Prostate gland (tissue), 2 donors: ENCODE results near the gene HMG20B. TPM values are rescaled to one million over a fixed set of nuclear protein-coding genes. Genes with fewer than 3 reads are reported as not detected.
"Not testable (repeated sequence)": the region's sequence is repeated elsewhere in the genome, so short reads cannot be mapped to it uniquely, and the experiment has no call there.

Experiments used
- DNase-seq: peaks from one replicate; pipeline ENCODE4 v3.0.0-alpha.2; 2019; ENCODE audit warnings: low spot score
- H3K27ac ChIP-seq, 2 donors: fragments of 200-600 bp; sonication (generic); 2 replicates each; pipeline ENCODE4 v1.5.1; 2017 to 2019
- H3K27me3 ChIP-seq: fragments of 200-600 bp; sonication (generic); replicated peaks from 2 replicates; pipeline ENCODE4 v1.5.1; 2019; ENCODE audit not compliant: insufficient read depth
- H3K36me3 ChIP-seq, 2 donors: fragments of 200-600 bp; sonication (generic); 1 replicate in 1 of 2; 2 replicates in 1 of 2; pipeline versions ENCODE4 v1.5.1 to v1.8.1; 2017 to 2019
- H3K4me1 ChIP-seq: fragments of 200-600 bp; sonication (generic); replicated peaks from 2 replicates; pipeline ENCODE4 v1.5.1; 2019
- H3K4me3 ChIP-seq, 2 donors: fragments of 200-600 bp; sonication (generic); 2 replicates each; pipeline ENCODE4 v1.5.1; 2017 to 2019
- H3K9me3 ChIP-seq: fragments of 200-600 bp; sonication (generic); 2 replicates; pipeline ENCODE4 v1.5.1; 2017
- CTCF ChIP-seq, 4 experiments: fragments of 200-600 bp in 2 of 4; fragments of 450-650 bp in 2 of 4; sonication (generic) in 2 of 4; IDR thresholded peaks; 1 replicate in 3 of 4; 2 replicates in 1 of 4; pipeline ENCODE4 v1.5.1; 2016 to 2019; ENCODE audit warnings: antibody characterized with exemption in 4 of 4, mild to moderate bottlenecking in 2 of 4, moderate library complexity in 2 of 4
- POLR2A ChIP-seq: fragments of 450-650 bp; IDR thresholded peaks from one replicate; pipeline ENCODE4 v1.6.1; 2016; ENCODE audit warnings: antibody characterized with exemption, mild to moderate bottlenecking
- POLR2AphosphoS5 ChIP-seq: sonication (generic); formaldehyde crosslinking; IDR thresholded peaks from one replicate; pipeline ENCODE4 v1.6.1; 2017; ENCODE audit warnings: antibody characterized with exemption
- WGBS: methylation state at CpG from one replicate; pipeline ENCODE4 v1.1.5; 2018; 5-methylcytosine and 5-hydroxymethylcytosine counted together
- intact Hi-C: fragments of 100-400 bp; cut with DNase I; formaldehyde crosslinking; loops from one replicate; pipeline ENCODE4 v1.14.2; 2022
- total RNA-seq, 2 donors: library from RNA; depleted of rRNA; stranded (reverse); fragments of >200 nt; gene quantifications; one replicate each; pipeline ENCODE4 v1.1.0, GENCODE V29; 2016

Gene HMG20B
- total RNA-seq, 2 donors from 2014 or later: 184 to 369 TPM

DNA sequence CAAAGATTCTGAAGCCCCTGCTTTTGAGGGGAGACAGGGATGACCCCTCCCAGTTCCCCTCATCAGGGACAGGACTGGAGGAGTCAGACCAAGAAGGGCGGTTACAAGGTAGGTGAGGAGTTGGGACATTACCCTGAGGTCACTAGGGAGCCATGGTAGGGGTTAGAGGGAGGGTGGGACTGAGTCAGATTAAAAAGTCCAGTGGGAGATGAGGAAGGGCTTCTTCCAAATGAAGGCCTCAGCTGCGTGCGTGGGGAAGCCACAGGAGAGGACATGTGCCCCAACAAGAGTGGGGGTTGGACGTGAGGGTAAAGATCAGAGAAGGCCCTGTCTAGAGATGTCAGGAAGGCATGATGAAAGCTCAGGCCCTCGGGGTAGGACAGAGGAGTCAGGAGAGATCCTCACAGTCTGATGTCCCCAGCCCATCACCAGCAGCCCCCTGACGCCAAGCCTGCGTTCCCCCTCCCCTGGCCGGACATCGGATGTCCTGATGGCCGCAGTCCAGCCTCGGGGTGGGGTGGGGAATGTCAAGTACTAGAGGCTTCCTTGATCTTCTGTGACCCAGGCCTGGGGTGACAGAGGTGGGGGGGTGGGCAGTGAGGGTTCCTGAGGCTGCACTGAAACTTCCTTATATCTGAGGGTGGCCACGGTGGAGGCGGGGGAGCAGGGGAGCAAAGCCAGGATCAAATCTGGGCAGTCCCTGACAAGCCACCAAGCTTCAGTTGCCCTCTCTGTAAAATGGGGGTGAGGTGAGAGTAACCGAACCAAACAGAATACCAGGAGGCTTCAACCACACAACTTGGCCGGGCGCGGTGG, 8.8 kb upstream of the HMG20B start:
- 89% methylated on average over 17 of the region's 17 CpGs for WGBS
- Histone ChIP-seq H3K4me1 (no peaks in the 10 kb centered on the region), H3K9me3 (no peaks in the 10 kb centered on the region), H3K36me3 (no peaks in the 10 kb centered on the region), H3K27ac (no peak overlapping the region), H3K27me3 (no peaks in the 10 kb centered on the region), H3K4me3 (no peak overlapping the region)
- DNase-seq: no peak
- intact Hi-C loops: no loop called here
- TF ChIP-seq POLR2AphosphoS5 (no peak), CTCF (IDR thresholded peaks at IDR 0.05) (no peak), POLR2A (no peak)

DNA sequence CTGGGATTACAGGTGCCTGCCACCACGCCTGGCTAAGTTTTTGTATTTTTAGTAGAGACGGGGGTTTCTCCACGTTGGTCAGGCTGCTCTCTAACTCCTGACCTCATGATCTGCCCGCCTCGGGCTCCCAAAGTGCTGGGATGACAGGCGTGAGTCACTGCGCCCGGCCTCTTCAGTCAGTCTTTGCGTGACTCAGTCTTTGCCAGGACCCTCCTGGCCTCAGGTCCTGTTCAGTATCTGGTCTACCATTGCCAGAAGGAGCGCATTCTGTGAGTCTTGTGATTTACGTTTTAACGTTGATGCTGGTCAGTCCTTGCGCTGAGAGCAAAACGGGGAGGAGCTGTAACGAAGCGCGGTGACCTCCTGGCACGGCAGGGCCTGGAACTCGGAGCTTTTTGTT, 7.6 kb upstream of the HMG20B start:
- 81% methylated on average over 19 of the region's 19 CpGs for WGBS
- no peak for DNase-seq

GRCh38 chr19:3570042-3570441, 2.7 kb upstream of the HMG20B start:
- 51% methylated on average over 11 of the region's 11 CpGs for WGBS
- not testable (repeated sequence) for H3K27me3 ChIP-seq, H3K4me3 ChIP-seq, DNase-seq, H3K4me1 ChIP-seq, H3K36me3 ChIP-seq, H3K9me3 ChIP-seq, H3K27ac ChIP-seq
- TF ChIP-seq CTCF (IDR thresholded peaks at IDR 0.05) (peak in 1 of 4 experiments; percentile 25), POLR2AphosphoS5 (peak; percentile 17)
- intact Hi-C loops: loop anchor here (10.0 kb wide), 1 partner anchor 65 kb away; the partner anchor contains the start of genes DOHH and FZR1

More for the DNA sequence above, 7.6 kb upstream of the HMG20B start:
- Histone ChIP-seq H3K27ac (no peak overlapping the region), H3K4me1 (no peaks in the 10 kb centered on the region), H3K4me3 (no peak overlapping the region), H3K9me3 (no peaks in the 10 kb centered on the region), H3K36me3 (no peaks in the 10 kb centered on the region), H3K27me3 (no peaks in the 10 kb centered on the region)
- TF ChIP-seq POLR2A (no peak), CTCF (IDR thresholded peaks at IDR 0.05) (no peak), POLR2AphosphoS5 (no peak)
- intact Hi-C loops: no loop called here

DNA sequence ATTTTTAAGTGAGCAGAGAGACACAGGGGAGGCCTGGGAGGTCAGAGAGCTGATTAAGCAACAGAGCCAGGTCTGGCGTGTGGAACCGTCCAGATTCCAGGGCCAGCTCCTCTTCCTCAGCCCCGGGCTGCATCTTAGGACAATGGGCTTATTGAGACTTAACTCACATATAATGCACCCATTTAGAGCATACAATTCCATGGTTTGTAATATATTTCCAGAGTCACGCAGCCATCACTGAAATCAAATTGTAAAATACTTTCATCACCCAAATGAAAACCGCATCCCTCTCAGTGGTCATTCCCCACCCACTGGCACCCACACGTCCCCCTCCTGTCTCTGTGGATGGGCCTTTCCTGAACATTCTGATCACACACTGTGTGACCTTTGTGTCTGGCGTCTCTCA, 2.1 kb upstream of the HMG20B start:
- H3K36me3 ChIP-seq: no peaks in the 10 kb centered on the region
- TF ChIP-seq POLR2AphosphoS5 (no peak), POLR2A (no peak)
- no peak overlapping the region for H3K27ac ChIP-seq
- intact Hi-C loops: loop anchor here (10.0 kb wide), 1 partner anchor 66 kb away; the partner anchor contains the start of genes DOHH and FZR1
- no peak overlapping the region for H3K4me3 ChIP-seq
- no peaks in the 10 kb centered on the region for H3K27me3 ChIP-seq
- H3K4me1 ChIP-seq: no peaks in the 10 kb centered on the region
- no peaks in the 10 kb centered on the region for H3K9me3 ChIP-seq
- WGBS: 69% methylated on average over 7 of the region's 7 CpGs
- no peak for DNase-seq

- no peaks in the 10 kb centered on the region for H3K36me3 ChIP-seq
- 2% methylated on average over 42 of the region's 48 CpGs for WGBS
- H3K9me3 ChIP-seq: no peaks in the 10 kb centered on the region
- H3K27me3 ChIP-seq: no peaks in the 10 kb centered on the region
- H3K27ac ChIP-seq: peak overlapping the region; percentile 87 to 89
- intact Hi-C loops: loop anchor here (2.0 to 10.0 kb wide), 2 partner anchors 15 to 67 kb away; partner anchors contain the start of genes DOHH, FZR1 and MFSD12
- TF ChIP-seq POLR2AphosphoS5 (peak; percentile 91), POLR2A (peak; percentile 13), CTCF (IDR thresholded peaks at IDR 0.05) (peak in 1 of 4 experiments; percentile 21)
- peak overlapping the region; percentile 97 to 99 for H3K4me3 ChIP-seq
- no peaks in the 10 kb centered on the region for H3K4me1 ChIP-seq
- peak; percentile 100 for DNase-seq
These were observed 451 bp upstream of the HMG20B start for GRCh38 chr19:3572132-3572854.
